GM12878 (cell line): ENCODE data around the gene DLEC1.

Experiments
- CEBPB ChIP-seq, 2 experiments: fragments of 150-350 bp in 1 of 2; IDR thresholded peaks; 2 replicates each; pipeline ENCODE4 v1.6.1; 2012 to 2014; ENCODE audit warnings: low read depth in 2 of 2, low read length in 2 of 2, borderline replicate concordance in 1 of 2, inconsistent platforms in 1 of 2
- CREB1 ChIP-seq: IDR thresholded peaks from 2 replicates; pipeline ENCODE4 v1.6.1; 2012; ENCODE audit warnings: low read depth, mild to moderate bottlenecking, inconsistent platforms
- CREM ChIP-seq: IDR thresholded peaks from 2 replicates; pipeline ENCODE4 v1.6.1; 2014; ENCODE audit warnings: antibody characterized with exemption, low read depth
- FOXM1 ChIP-seq: IDR thresholded peaks from 2 replicates; pipeline ENCODE4 v1.6.1; 2012; ENCODE audit warnings: low read depth, mild to moderate bottlenecking, inconsistent platforms, low read length, moderate library complexity
- HCFC1 ChIP-seq: fragments of 150-350 bp; IDR thresholded peaks from 2 replicates; pipeline ENCODE4 v1.6.1; 2014; ENCODE audit warnings: low read length
- MXI1 ChIP-seq: fragments of 150-350 bp; IDR thresholded peaks from 2 replicates; pipeline ENCODE4 v1.6.1; 2011; ENCODE audit warnings: low read depth, mild to moderate bottlenecking, inconsistent platforms, low read length, improper control_type of control experiment
- POLR2A ChIP-seq: IDR thresholded peaks from 2 replicates; pipeline ENCODE4 v1.6.1; 2011; ENCODE audit warnings: low read depth, mild to moderate bottlenecking, low read length
- POLR2AphosphoS5 ChIP-seq: IDR thresholded peaks from 2 replicates; pipeline ENCODE4 v1.6.1; 2011; ENCODE audit warnings: mild to moderate bottlenecking, low read length, inconsistent platforms
- TAF1 ChIP-seq: IDR thresholded peaks from 2 replicates; pipeline ENCODE4 v1.6.1; 2011; ENCODE audit warnings: mild to moderate bottlenecking, low read depth, low read length, borderline replicate concordance
- TF ChIP-seq, protein P1 (sequence below): IDR thresholded peaks from 2 replicates; pipeline ENCODE4 v1.6.1; 2011; ENCODE audit warnings: low read depth, low read length, improper control_type of control experiment, borderline replicate concordance
- TF ChIP-seq, protein P2 (sequence below): IDR thresholded peaks from 2 replicates; pipeline ENCODE4 v1.6.1; 2012; ENCODE audit warnings: mild to moderate bottlenecking, low read depth, low read length
- TF ChIP-seq, protein P3 (sequence below), 3 experiments: IDR thresholded peaks in 2 of 3; conservative IDR thresholded peaks in 1 of 3; 2 replicates each; pipeline ENCODE4 v1.5.1; 2011; ENCODE audit warnings: low read depth in 3 of 3, low read length in 3 of 3, mild to moderate bottlenecking in 3 of 3, control low read depth in 2 of 3, moderate library complexity in 2 of 3, inconsistent platforms in 1 of 3, mixed read lengths in 1 of 3; ENCODE audit not compliant: control insufficient read depth in 2 of 3, insufficient read depth in 1 of 3; ENCODE audit errors: extremely low read depth in 1 of 3

DNA sequence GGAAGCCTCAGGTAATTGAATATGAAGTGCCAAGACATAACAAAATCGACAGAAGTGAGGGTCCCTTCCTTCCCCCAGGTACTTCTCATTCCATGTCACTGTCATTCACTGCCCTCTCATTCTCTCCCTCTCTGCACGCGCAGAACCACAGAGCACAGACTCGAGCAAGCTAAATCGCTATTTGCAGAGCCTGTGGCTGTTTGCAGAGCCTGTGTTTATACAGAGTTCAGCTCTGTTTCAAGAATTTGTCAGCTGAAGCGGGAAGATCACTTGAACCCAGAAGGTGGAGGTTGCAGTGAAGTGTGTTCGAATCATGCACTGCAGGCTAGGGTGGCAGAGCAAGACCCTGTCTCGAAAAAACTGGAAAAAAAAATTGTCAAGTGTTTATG is 45.9 kb upstream of the DLEC1 start:
- TF ChIP-seq POLR2A (no peak), MXI1 (no peak), CEBPB (IDR thresholded peaks at IDR 0.05; ENCODE audit: borderline replicate concordance in 1 of 2, low read depth in 2 of 2, low read length in 2 of 2) (no peak), POLR2AphosphoS5 (no peak), HCFC1 (no peak), CREM (no peak), TAF1 (no peak), FOXM1 (no peak), CREB1 (no peak)
- TF ChIP-seq, protein P1, sequence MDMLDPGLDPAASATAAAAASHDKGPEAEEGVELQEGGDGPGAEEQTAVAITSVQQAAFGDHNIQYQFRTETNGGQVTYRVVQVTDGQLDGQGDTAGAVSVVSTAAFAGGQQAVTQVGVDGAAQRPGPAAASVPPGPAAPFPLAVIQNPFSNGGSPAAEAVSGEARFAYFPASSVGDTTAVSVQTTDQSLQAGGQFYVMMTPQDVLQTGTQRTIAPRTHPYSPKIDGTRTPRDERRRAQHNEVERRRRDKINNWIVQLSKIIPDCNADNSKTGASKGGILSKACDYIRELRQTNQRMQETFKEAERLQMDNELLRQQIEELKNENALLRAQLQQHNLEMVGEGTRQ: no peak
- TF ChIP-seq, protein P2, sequence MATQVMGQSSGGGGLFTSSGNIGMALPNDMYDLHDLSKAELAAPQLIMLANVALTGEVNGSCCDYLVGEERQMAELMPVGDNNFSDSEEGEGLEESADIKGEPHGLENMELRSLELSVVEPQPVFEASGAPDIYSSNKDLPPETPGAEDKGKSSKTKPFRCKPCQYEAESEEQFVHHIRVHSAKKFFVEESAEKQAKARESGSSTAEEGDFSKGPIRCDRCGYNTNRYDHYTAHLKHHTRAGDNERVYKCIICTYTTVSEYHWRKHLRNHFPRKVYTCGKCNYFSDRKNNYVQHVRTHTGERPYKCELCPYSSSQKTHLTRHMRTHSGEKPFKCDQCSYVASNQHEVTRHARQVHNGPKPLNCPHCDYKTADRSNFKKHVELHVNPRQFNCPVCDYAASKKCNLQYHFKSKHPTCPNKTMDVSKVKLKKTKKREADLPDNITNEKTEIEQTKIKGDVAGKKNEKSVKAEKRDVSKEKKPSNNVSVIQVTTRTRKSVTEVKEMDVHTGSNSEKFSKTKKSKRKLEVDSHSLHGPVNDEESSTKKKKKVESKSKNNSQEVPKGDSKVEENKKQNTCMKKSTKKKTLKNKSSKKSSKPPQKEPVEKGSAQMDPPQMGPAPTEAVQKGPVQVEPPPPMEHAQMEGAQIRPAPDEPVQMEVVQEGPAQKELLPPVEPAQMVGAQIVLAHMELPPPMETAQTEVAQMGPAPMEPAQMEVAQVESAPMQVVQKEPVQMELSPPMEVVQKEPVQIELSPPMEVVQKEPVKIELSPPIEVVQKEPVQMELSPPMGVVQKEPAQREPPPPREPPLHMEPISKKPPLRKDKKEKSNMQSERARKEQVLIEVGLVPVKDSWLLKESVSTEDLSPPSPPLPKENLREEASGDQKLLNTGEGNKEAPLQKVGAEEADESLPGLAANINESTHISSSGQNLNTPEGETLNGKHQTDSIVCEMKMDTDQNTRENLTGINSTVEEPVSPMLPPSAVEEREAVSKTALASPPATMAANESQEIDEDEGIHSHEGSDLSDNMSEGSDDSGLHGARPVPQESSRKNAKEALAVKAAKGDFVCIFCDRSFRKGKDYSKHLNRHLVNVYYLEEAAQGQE: no peak
- TF ChIP-seq, protein P3, sequence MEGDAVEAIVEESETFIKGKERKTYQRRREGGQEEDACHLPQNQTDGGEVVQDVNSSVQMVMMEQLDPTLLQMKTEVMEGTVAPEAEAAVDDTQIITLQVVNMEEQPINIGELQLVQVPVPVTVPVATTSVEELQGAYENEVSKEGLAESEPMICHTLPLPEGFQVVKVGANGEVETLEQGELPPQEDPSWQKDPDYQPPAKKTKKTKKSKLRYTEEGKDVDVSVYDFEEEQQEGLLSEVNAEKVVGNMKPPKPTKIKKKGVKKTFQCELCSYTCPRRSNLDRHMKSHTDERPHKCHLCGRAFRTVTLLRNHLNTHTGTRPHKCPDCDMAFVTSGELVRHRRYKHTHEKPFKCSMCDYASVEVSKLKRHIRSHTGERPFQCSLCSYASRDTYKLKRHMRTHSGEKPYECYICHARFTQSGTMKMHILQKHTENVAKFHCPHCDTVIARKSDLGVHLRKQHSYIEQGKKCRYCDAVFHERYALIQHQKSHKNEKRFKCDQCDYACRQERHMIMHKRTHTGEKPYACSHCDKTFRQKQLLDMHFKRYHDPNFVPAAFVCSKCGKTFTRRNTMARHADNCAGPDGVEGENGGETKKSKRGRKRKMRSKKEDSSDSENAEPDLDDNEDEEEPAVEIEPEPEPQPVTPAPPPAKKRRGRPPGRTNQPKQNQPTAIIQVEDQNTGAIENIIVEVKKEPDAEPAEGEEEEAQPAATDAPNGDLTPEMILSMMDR (IDR thresholded peaks at IDR 0.05 in 2 of 3, conservative IDR thresholded peaks at IDR 0.05 in 1 of 3; ENCODE audit: control insufficient read depth in 2 of 3, extremely low read depth in 1 of 3, insufficient read depth in 1 of 3, low read depth in 3 of 3, low read length in 3 of 3): no peak
